Epithelial cell of proximal tubule (primary cell): ENCODE results near the gene TRIM47. TPM values are rescaled to one million over a fixed set of nuclear protein-coding genes. Genes with fewer than 3 reads are reported as not detected.

ENCODE experiments used
- DNase-seq: peaks from one replicate; pipeline ENCODE4 v3.0.0-alpha.2; 2011; ENCODE audit warnings: low read depth
- H3K4me3 ChIP-seq: 2 replicates; pipeline ENCODE4 v1.5.1; 2011; ENCODE audit warnings: low read depth, mild to moderate bottlenecking, low read length
- CTCF ChIP-seq: conservative IDR thresholded peaks from 2 replicates; pipeline ENCODE4 v1.5.1; 2012; ENCODE audit warnings: low read depth, mild to moderate bottlenecking, low read length
- total RNA-seq: library from RNA; depleted of rRNA; stranded (reverse); fragments of >200 nt; gene quantifications from 2 replicates; pipeline ENCODE4 v1.2.3, GENCODE V29; 2015

The TRIM47 gene
- total RNA-seq, 1 donor from 2014 or later, result 51.2 TPM

DNA sequence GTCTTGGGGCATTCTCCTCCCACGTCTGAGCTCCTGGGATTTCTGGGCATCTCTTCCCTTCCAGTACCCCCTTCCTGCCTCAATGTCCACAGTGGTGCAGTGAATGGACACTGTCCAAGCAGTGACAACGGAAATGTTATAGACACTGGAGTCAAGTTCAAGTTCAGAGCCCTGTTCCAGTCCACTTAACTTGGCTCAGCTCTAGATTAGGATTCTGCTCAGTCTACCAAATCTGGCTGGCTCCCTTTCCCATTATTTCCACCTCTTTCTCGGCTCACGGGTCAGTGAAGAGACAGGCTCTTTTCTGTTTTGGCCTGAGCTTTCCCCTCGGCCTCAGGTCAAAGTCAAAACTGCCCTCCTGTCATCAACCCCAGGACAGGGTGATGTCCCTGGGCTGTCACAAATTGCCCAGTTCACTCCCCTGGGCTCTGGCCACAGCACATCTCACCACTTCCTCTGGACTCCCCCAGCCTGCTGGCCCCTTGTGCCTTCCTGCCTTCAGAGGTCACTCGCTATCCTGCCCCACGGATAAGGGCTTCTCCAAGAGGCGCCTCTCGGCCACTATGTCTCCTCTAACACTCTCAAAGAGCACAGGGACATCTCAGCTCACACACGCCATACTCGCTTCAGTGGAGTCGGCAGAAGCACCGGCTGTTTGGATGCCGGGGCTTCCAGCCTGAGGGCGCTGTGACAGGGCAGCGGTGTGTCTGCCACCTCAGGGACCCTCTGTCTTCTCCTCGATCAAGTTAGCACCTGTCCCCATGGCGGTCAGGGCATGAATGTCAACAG, 44.0 kb upstream of the TRIM47 start:
- DNase-seq, result no peak
- H3K4me3 ChIP-seq, result no peak overlapping the region
- no peak for TF ChIP-seq CTCF

GRCh38 chr17:75921596-75921995, 43.2 kb upstream of the TRIM47 start:
- no peak overlapping the region for H3K4me3 ChIP-seq
- no peak for TF ChIP-seq CTCF
- DNase-seq, result no peak

DNA sequence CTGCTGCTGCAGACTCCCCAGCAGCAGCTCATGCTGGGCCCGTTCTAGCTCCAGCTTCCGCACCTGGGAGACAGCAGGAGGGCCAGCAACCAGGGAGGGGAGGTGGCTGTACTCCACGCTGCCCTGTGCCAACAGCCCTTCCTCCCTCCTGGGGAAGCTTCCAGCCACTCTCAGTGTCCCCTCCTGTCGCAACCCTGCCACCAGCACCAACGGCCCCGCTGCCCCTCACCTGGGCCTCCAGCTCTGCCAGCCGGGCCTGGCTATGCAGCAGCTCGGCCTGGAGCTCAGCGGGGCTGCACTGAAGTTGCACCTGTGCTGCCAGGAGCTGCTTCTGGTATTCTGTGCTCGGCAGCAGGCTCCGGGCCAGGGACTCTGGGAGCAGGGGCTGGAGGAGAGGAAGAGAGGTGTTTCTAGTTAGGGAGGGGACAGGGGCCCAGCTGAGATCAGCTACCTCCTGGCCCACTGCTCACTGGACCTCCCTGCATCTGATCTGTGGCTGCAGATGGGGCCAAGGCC, 41.7 kb upstream of the TRIM47 start:
- no peak for TF ChIP-seq CTCF

DNA sequence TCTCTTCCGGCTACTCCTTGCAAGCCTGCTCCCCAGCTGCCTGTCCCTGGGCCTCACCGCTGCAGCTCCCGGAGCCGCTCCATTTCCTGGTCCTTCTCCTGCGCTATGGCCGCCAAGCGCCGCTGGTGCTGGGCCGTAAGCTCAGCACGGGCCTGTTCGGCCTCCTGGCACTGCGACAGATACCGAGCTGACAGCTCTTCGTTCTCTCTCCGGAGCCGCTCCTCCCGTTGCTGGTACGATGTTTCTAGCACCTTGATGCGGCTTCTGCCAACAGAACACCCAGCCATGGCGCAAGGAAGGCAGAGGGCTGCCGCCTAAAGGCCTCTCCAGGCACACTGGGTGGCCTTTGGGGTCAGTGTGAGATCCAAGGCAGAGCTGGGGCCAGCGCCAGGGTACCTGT, 41.2 kb upstream of the TRIM47 start:
- no peak for TF ChIP-seq CTCF
- H3K4me3 ChIP-seq, result no peak overlapping the region
- DNase-seq, result no peak

More for the DNA sequence above, 41.7 kb upstream of the TRIM47 start:
- no peak overlapping the region for H3K4me3 ChIP-seq
- DNase-seq, result no peak

GRCh38 chr17:75917917-75918445, 39.6 kb upstream of the TRIM47 start:
- TF ChIP-seq CTCF, result no peak
- no peak overlapping the region for H3K4me3 ChIP-seq
- DNase-seq, result no peak

DNA sequence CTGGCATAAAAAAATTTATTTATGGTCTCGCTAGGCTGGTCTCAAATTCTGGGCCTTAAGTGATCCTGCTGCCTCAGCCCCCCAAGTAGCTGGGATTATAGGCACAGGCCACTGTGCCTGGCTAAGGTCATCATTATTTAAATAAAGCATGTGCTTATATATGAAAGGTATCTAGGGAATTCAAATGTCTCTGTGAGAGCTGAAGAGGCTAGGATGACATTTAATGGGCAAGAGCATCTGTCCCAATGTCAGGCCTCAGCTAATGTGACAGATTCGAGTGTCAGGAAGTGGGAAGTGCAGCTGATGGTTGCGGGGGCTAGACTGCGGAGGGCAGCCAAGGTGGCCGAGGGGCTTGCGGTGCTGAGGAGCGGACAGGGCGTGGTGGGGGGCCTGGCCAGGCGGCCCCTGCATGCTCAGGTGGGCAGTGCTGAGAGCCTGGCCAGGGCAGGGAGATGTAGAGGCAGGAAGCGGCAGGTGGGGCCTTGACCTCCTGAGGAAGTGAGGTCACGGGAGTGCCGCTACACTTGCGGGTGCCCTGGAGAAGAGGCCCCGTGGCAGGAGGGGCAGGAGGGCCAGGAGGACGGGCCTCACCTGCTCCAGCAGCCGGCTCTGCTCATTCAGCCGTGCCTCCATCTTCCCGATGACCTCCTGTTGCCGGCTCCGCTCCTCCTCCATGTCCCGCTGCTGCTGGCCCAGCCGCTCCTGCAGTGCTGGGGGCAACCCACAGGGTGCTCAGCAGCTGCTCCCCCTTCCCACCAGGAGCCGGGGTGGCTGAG, 38.9 kb upstream of the TRIM47 start:
- H3K4me3 ChIP-seq, result no peak overlapping the region
- DNase-seq, result no peak

More for the DNA sequence above, 38.9 kb upstream of the TRIM47 start:
- TF ChIP-seq CTCF, result no peak
